ENCODE measurements around the gene BMERB1.
"Not testable (repeated sequence)": the region's sequence is repeated elsewhere in the genome, so short reads cannot be mapped to it uniquely, and the experiment has no call there.

The BMERB1 gene

DNA sequence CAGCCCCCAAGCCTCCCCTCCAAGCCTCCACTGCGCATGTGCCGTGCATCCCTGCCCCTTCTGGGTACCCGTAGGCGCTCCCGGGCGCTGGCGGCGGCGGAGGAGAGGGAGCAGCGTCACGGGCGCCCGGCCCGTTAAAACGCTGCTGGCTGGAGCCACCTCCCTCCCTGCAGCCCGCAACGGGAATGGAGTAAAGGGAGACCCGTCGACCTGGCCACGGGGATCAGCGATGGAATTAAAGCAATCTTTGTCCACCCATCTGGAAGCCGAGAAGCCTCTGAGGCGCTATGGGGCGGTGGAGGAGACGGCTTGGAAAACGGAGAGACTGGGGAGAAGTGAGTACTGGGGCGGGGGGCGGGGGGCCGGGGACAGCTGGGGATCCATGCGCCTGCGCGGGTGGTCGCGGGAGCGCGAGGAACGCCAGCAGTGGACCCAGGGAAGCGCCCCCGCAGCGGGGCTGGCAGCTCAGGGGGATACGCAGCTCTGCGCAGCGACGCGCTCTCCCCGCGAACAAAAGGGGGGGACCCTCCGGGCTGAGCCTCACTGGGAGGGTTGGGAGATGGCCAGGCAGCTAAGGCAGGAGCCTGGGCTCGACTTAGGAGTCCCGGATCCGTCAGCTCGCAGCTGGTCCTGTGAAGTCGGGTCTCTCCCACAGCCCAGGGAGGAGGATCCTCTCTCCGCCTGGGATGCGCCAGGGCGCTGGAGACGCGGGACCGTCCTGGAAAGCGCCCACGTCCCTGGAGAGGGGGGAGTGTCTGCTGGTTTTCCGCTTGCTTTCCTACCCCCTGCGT, at the start of gene BMERB1:
Gene BMERB1 (plus strand): TSS at position 164 of the 791 bp plus-strand sequence. CDS start 66 bp downstream, at position 230.
- DNase-seq (ENCODE audit: low read depth), result peak; percentile 79

DNA sequence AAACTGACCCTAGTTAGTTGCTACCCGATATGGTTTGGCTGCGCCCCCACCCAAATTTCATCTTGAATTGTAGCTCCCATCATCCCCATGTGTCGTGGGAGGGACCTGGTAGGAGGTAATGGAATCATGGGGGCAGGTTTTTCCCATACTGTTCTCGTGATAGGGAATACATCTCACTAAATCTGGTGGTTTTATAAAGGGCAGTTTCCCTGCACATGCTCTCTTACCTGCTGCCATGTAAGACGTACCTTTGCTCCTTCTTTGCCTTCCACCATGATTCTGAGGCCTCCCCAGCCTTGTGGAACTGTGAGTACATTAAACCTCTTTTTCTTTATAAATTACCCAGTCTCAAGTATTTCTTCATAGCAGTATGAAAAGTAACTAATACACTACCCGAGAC, 46.3 kb upstream of the BMERB1 start:
- not testable (repeated sequence) for DNase-seq (ENCODE audit: low read depth)

GRCh38 chr16:15389916-15390315, 44.5 kb upstream of the BMERB1 start:
- DNase-seq (ENCODE audit: low read depth), result not testable (repeated sequence)

DNA sequence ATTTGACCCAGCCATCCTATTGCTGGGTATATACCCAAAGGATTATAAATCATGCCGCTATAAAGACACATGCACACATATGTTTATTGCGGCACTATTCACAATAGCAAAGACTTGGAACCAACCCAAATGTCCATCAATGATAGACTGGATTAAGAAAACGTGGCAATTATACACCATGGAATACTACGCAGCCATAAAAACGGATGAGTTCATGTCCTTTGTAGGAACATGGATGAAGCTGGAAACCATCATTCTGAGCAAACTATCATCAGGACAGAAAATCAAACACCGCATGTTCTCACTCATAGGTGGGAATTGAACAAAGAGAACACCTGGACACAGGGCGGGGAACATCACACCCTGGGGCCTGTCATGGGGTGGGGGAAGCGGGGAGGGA, 41.4 kb upstream of the BMERB1 start:
- not testable (repeated sequence) for DNase-seq (ENCODE audit: low read depth)

GRCh38 chr16:15395631-15396508, 38.5 kb upstream of the BMERB1 start, which contains the start of gene MPV17L:
MPV17L (plus strand) TSS chr16:15395754; CDS start chr16:15395898, 144 bp downstream.
- peak; percentile 4 for DNase-seq (ENCODE audit: low read depth)

DNA sequence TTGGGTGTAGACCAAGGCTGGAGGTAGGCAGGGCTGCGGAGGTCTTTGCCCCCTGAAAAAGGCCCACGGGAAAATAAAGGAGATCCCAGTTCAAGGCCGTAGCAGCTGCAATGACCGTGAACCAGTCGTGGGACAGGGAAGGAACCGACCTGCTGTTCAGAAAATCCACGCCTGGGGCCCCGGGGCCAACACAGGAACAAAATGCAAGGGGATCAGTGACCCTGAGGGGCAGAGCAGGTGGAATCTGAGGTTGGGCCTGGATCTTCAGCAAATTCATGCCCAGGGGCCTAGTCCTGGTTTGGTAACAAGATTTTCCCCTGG, 37.9 kb upstream of the BMERB1 start:
- DNase-seq (ENCODE audit: low read depth), result not testable (repeated sequence)

GRCh38 chr16:15396948-15397594, 37.3 kb upstream of the BMERB1 start:
- DNase-seq (ENCODE audit: low read depth), result no peak

GRCh38 chr16:15398618-15399316, 35.6 kb upstream of the BMERB1 start:
- DNase-seq (ENCODE audit: low read depth), result no peak

DNA sequence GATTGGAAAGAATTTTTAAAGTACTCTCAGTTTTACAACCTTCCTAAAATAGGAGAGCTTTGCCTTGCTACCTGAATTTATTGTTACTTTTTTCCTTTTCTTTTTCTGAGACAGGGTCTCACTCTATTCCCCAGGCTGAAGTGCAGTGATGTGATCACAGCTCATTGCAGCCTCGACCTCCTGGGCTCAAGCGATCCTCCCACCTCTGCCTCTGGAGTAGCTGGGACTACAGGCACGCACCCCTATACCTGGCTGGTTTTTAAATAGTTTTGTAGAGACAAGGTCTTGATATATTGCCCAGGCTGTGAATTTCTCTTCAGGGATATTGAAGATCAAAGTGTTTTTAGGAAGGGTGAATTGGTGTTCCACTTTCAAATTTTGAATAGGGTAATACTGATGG, 35.1 kb upstream of the BMERB1 start:
- no peak for DNase-seq (ENCODE audit: low read depth)

- DNase-seq (ENCODE audit: low read depth), result not testable (repeated sequence)
Observed at GRCh38 chr16:15400314-15400713, 34.1 kb upstream of the BMERB1 start.

DNA sequence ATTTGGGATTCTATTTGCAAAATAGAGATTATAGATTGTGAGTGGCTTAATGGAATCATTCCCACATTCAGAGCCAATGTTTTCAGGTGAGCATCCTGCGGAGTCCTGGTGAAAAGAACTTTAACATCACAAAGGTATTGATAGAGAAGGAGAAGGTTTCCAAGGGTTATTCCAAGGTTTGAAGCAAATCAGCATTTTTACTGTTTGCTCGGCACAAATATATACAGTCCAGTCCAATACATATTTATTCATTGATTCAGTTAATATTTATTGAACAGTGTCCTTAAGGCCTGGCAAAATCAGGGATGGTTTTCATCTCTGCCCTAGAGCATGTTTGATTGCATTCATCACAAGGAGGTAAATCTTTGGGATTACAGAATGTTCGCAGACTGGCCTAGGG, 32.4 kb upstream of the BMERB1 start:
- no peak for DNase-seq (ENCODE audit: low read depth)

DNA sequence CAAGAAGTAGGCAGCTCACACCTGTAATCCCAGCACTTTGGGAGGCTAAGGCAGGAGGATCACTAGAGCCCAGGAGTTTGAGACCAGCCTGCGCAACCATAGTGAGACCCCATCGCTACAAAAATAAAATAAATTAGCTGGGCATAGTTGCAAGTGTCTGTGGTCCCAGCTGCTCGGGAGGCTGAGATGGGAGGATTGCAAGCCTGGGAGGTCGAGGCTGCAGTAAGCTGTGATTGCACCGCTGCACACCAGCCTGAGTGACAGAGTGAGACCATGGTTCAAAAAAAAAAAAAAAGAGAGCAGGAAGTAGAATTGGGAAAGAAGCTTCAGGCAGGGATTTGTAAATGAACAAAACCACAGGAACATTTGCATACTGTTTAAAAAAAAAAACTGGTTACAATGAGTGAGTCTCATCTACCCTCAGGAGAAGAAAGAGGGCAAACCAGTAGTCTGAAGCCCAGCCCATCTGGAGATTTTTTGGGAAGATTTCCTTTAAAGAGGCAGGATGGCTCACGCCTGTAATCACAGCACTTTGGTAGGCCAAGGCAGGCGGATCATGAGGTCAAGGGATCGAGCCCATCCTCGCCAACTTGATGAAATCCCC, 30.9 kb upstream of the BMERB1 start:
- DNase-seq (ENCODE audit: low read depth), result peak; percentile 7

DNA sequence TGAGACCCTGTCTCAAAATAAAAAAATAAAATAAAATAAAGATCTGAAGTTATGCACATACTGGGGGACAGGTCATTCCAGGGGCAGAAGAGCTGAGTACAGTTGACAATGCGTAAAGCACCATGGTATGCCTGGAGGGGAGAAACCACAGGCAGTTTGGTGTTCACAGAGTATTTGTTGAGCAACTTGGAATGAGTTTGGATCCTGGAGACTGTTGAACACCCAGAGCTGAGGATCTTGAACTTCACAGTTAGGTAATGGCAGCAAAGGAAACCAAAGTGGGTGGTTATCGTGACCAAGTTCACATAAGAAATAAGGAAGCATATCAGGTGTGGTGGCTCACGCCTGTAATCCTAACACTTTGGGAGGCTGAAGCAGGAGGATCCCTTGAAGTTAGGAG, 30.3 kb upstream of the BMERB1 start:
- not testable (repeated sequence) for DNase-seq (ENCODE audit: low read depth)

DNA sequence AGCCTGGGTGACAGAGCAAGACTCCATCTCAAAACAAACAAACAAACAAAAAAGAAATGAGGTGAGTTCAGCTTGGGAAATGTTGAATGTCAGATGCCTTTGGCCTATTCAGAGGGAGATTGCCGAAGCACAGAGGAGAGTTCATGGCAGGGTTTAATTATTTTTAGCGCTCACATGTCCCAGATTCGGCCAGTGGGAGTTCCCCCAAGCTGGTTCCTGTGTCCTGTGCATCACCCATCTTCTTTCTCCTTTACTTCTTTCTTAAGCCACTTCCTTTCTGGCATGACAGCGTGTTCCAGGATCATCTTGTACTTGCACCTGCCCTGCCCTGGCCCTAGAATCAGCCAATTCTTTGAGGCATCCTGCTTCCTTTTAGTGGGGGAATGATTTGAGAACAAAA, 29.6 kb upstream of the BMERB1 start:
- peak; percentile 9 for DNase-seq (ENCODE audit: low read depth)

GRCh38 chr16:15407756-15408155, 26.6 kb upstream of the BMERB1 start:
- DNase-seq (ENCODE audit: low read depth), result not testable (repeated sequence)

GRCh38 chr16:15409476-15409875, 24.9 kb upstream of the BMERB1 start:
- not testable (repeated sequence) for DNase-seq (ENCODE audit: low read depth)

DNA sequence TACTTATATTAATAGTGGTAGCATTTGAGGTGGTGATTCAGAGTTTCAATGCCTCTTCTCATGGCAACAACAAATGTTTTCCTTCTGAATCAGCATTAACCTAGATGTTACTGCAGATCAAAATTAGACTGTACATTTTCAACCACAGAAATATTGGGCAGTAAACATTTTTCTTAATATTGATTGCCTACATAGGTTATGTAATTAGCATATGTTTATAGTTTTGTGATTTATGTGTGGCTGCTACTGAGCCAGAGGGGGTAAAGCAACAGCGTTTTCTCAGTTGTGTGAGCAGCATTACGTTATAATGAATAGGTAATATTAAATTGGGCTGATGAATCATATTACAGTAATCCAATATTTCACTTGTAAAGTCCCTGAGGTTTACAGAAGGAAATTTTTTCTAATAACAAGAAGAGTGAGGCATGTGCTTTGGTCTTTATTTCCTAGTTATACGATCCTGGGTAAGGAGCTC, 18.8 kb upstream of the BMERB1 start:
- DNase-seq (ENCODE audit: low read depth), result peak; percentile 33

DNA sequence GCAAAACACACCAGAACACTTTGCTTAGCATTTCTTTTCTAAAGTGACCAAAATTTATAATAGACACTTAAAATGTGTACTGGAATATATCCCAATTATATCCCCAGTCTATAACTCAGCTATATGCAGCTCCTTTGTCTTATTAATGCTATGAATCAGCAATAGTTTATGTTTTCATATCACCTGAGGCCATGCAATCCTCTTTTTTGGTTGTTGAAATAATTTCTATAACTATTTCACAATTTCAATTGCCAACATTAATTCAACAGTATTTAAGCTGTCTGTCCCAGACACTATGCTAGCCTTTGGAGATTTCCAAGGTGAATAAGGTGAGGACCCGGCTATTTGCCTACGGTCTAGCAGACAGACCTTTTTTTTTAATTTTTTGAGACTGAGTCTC, 17.2 kb upstream of the BMERB1 start:
- no peak for DNase-seq (ENCODE audit: low read depth)

DNA sequence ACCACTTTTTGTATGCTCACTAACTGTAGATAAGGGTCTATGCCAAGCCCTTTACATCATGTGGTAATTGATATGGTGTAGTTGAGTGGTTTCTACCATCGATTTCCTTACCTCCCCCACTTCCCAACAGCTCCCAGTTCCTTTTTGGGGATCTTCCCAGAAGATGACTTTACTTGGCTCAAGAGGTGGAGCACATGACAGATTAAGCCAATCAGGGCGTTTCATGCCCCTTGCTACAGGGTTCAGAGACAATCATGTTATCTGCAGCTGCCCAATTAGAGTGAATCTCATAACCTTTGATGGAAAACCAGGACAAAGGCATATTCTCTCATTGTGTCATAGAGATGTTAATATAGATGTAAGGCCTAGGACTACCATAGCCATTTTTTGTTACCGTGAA, 16.2 kb upstream of the BMERB1 start:
- no peak for DNase-seq (ENCODE audit: low read depth)

- not testable (repeated sequence) for DNase-seq (ENCODE audit: low read depth)
Observed at GRCh38 chr16:15421696-15422095, 12.7 kb upstream of the BMERB1 start.

DNA sequence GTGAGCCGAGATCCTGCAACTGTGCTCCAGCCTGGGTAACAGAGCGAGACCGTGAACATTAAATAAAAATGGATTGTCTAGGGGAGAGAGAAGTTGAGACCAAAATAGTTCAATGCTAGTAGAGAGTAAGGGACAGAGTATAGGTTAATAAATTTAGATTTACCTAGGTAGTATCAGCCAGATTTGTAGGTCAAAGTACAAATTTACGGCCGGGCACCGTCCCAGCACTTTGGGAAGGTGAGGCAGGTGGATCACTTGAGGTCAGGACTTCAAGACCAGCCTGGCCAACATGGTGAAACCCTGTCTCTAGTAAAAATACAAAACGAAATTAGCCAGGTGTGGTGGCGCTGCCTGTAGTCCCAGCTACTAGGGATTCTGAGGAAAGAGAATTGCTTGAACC, 12.2 kb upstream of the BMERB1 start:
- DNase-seq (ENCODE audit: low read depth), result no peak
